Endothelial cell of umbilical vein (primary cell): ENCODE data around the gene JAML. TPM values are rescaled to one million over a fixed set of nuclear protein-coding genes. Genes with fewer than 3 reads are reported as not detected.

Experiments used
- BruUV-seq: library from RNA; stranded (reverse); fragments of 400-500 nt; replicated peaks from 2 replicates; lab custom pipeline; 2021; lab: Mats Ljungman, UMichigan
- CTCF ChIA-PET: fragments of 300-600, 350-600 bp; sonication (Branson Sonifier 250); formaldehyde crosslinking; loops from one replicate; lab custom pipeline; 2021; ENCODE audit warnings: antibody characterized with exemption, inconsistent platforms; lab: Charles Lee
- POLR2A ChIA-PET: fragments of 300-600, 350-600 bp; sonication (Branson Sonifier 250); formaldehyde crosslinking; loops from one replicate; lab custom pipeline; 2021; ENCODE audit warnings: antibody characterized with exemption, inconsistent platforms; lab: Charles Lee
- DNase-seq: peaks from one replicate; pipeline ENCODE4 v3.0.0-alpha.2; 2011; ENCODE audit warnings: low read depth, low spot score
- FAIRE-seq: peaks from 2 replicates; lab custom pipeline; 2011; peaks lifted over from hg19 to GRCh38; lab: Jason Lieb, UNC
- H2AFZ ChIP-seq: 2 replicates; pipeline ENCODE4 v1.6.0; 2012; ENCODE audit warnings: low read depth, low read length, control low read depth, inconsistent platforms
- H3K27ac ChIP-seq: 2 replicates; pipeline ENCODE4 v1.5.1; 2011; ENCODE audit warnings: low read depth, mild to moderate bottlenecking, control low read depth, low read length, moderate library complexity; ENCODE audit not compliant: insufficient read depth
- H3K27me3 ChIP-seq, 2 experiments: 2 replicates each; pipeline versions ENCODE4 v1.6.0 to v1.6.1; 2011; ENCODE audit warnings: low read length in 2 of 2, mixed read lengths in 1 of 2; ENCODE audit not compliant: control insufficient read depth in 2 of 2, insufficient read depth in 2 of 2
- H3K36me3 ChIP-seq, 2 experiments: 2 replicates in 1 of 2; 3 replicates in 1 of 2; pipeline ENCODE4 v1.5.1; 2011; ENCODE audit warnings: low read length in 2 of 2, mild to moderate bottlenecking in 1 of 2, moderate library complexity in 1 of 2; ENCODE audit not compliant: control insufficient read depth in 2 of 2, insufficient read depth in 2 of 2; ENCODE audit errors: extremely low read depth in 1 of 2
- H3K4me1 ChIP-seq: 3 replicates; pipeline ENCODE4 v1.5.1; 2011; ENCODE audit warnings: mild to moderate bottlenecking, low read length; ENCODE audit not compliant: control insufficient read depth, insufficient read depth; ENCODE audit errors: extremely low read depth
- H3K4me2 ChIP-seq: 2 replicates; pipeline ENCODE4 v1.6.1; 2011; ENCODE audit warnings: low read length, control low read depth, mixed read lengths; ENCODE audit not compliant: insufficient read depth
- H3K4me3 ChIP-seq, 3 experiments: fragments of 200-600 bp in 1 of 3; sonication (generic), shearing (Covaris generic) in 1 of 3; replicated peaks in 1 of 3; 2 replicates each; pipeline ENCODE4 v1.5.1; 2011 to 2016; ENCODE audit warnings: control low read depth in 3 of 3, low read length in 3 of 3, mild to moderate bottlenecking in 2 of 3, inconsistent platforms in 1 of 3, low read depth in 1 of 3, moderate library complexity in 1 of 3; ENCODE audit not compliant: insufficient read depth in 1 of 3
- H3K79me2 ChIP-seq: 2 replicates; pipeline ENCODE4 v1.6.0; 2012; ENCODE audit warnings: low read length, inconsistent platforms; ENCODE audit not compliant: control insufficient read depth, insufficient read depth
- H3K9ac ChIP-seq: replicated peaks from 2 replicates; pipeline ENCODE3; 2011; ENCODE audit warnings: low read length, control low read depth; ENCODE audit not compliant: insufficient read depth; ENCODE audit errors: extremely low read depth
- H3K9me1 ChIP-seq: replicated peaks from 3 replicates; pipeline ENCODE4 v1.6.0; 2011; ENCODE audit warnings: mild to moderate bottlenecking, low read length; ENCODE audit not compliant: control insufficient read depth, insufficient read depth; ENCODE audit errors: extremely low read depth
- H3K9me3 ChIP-seq: replicated peaks from 2 replicates; pipeline ENCODE4 v1.5.1; 2012; ENCODE audit warnings: low read length, inconsistent platforms; ENCODE audit not compliant: control insufficient read depth, insufficient read depth
- H4K20me1 ChIP-seq: replicated peaks from 2 replicates; pipeline ENCODE3; 2011; ENCODE audit warnings: mild to moderate bottlenecking, low read length; ENCODE audit not compliant: control insufficient read depth, insufficient read depth; ENCODE audit errors: extremely low read depth
- CTCF ChIP-seq, 2 donors: IDR thresholded peaks; 1 replicate in 1 of 2; 2 replicates in 1 of 2; pipeline ENCODE4 v1.5.1; 2011; ENCODE audit warnings: low read length in 2 of 2, mild to moderate bottlenecking in 2 of 2, moderate library complexity in 2 of 2, control low read depth in 1 of 2, inconsistent platforms in 1 of 2, low read depth in 1 of 2; ENCODE audit not compliant: insufficient read depth in 1 of 2; ENCODE audit errors: extremely low read depth in 1 of 2
- EZH2 ChIP-seq: IDR thresholded peaks from 2 replicates; pipeline ENCODE4 v1.6.1; 2012; ENCODE audit warnings: borderline replicate concordance, low read depth, mild to moderate bottlenecking, moderate library complexity, low read length, inconsistent platforms; ENCODE audit not compliant: severe bottlenecking
- FOS ChIP-seq: IDR thresholded peaks from 2 replicates; pipeline ENCODE4 v1.6.1; 2011; ENCODE audit warnings: mild to moderate bottlenecking, low read length, moderate library complexity, borderline replicate concordance; ENCODE audit not compliant: insufficient read depth
- GATA2 ChIP-seq: IDR thresholded peaks from 2 replicates; pipeline ENCODE4 v1.7.0; 2011; ENCODE audit warnings: low read depth, mild to moderate bottlenecking, moderate library complexity, mixed read lengths, low read length; ENCODE audit not compliant: insufficient read length, insufficient read depth
- JUN ChIP-seq: IDR thresholded peaks from 2 replicates; pipeline ENCODE4 v1.6.1; 2011; ENCODE audit warnings: borderline replicate concordance, low read depth; ENCODE audit not compliant: insufficient read length, insufficient read depth
- MAX ChIP-seq: IDR thresholded peaks from 2 replicates; pipeline ENCODE4 v1.6.1; 2011; ENCODE audit not compliant: insufficient read depth, insufficient read length
- MYC ChIP-seq: IDR thresholded peaks from one replicate; pipeline ENCODE4 v1.6.1; 2011; ENCODE audit warnings: mild to moderate bottlenecking, low read depth, low read length
- POLR2A ChIP-seq: IDR thresholded peaks from 2 replicates; pipeline ENCODE4 v1.6.1; 2012; ENCODE audit warnings: low read depth, mild to moderate bottlenecking, control low read depth, low read length
- POLR2AphosphoS5 ChIP-seq: IDR thresholded peaks from 2 replicates; pipeline ENCODE4 v1.6.1; 2012; ENCODE audit warnings: low read depth, mild to moderate bottlenecking, control low read depth, low read length, moderate library complexity; ENCODE audit not compliant: insufficient read depth
- dilution Hi-C: fragments of 300-500 bp; cut with MboI; formaldehyde crosslinking; loops from one replicate; pipeline ENCODE4 v1.15.0; 2019; ENCODE audit warnings: low sequenced_read_pairs; ENCODE audit not compliant: extremely low pct_ligation_motif_present
- intact Hi-C: fragments of 100-400 bp; cut with micrococcal nuclease; formaldehyde crosslinking; loops from one replicate; pipeline ENCODE4 v1.10.0; 2022
- polyA plus RNA-seq, 4 experiments: library from polyadenylated mRNA; depleted of rRNA in 3 of 4; stranded (reverse) in 3 of 4; unstranded in 1 of 4; fragments of >200 nt; gene quantifications; 2 replicates each; pipeline versions ENCODE4 v1.2.1 to v1.2.3, GENCODE V29; 2011 to 2012; ENCODE audit warnings: missing spikeins in 1 of 4
- total RNA-seq: library from RNA; stranded (reverse); gene quantifications from 2 replicates; pipeline ENCODE4 v1.2.3, GENCODE V29; 2021

Gene JAML
- total and polyA plus RNA-seq, 2 donors (not counting 3 experiments of a cell fraction or from before 2014, with no cell fraction given), result 0.04 to 0.35 TPM

- intact Hi-C loops, result no loop called here
- no peaks in the 10 kb centered on the region for H3K9me1 ChIP-seq
- POLR2A ChIA-PET, result no interaction called here
- H2AFZ ChIP-seq, result no peak overlapping the region
- DNase-seq (no peak), FAIRE-seq (no peak)
- H3K27me3 ChIP-seq, result peaks cover 4 to 10% of the 10 kb centered on the region in 2 experiments
- no peak overlapping the region for H3K4me3 ChIP-seq
- H4K20me1 ChIP-seq, result no peaks in the 10 kb centered on the region
- H3K27ac ChIP-seq, result no peak overlapping the region
- no peaks in the 10 kb centered on the region for H3K9me3 ChIP-seq
- no TSS peak for BruUV-seq
- dilution Hi-C loops, result no loop called here
- no peak overlapping the region for H3K4me2 ChIP-seq
- no peaks in the 10 kb centered on the region for H3K4me1 ChIP-seq
- no peaks in the 10 kb centered on the region for H3K36me3 ChIP-seq
- no peak for TF ChIP-seq FOS
- no peak for TF ChIP-seq MAX
- no peak for TF ChIP-seq JUN
- TF ChIP-seq GATA2, result no peak
- no peak overlapping the region for H3K9ac ChIP-seq
- CTCF ChIA-PET, result interaction anchor here (1.0 to 2.1 kb wide), 4 partner anchors 12 to 126 kb away, joined by 3 to 14 read pairs (median 4); no protein-coding TSS in a partner anchor
- no peaks in the 10 kb centered on the region for H3K79me2 ChIP-seq
Observed at GRCh38 chr11:118221419-118221818, 3.4 kb downstream of the JAML start.

DNA sequence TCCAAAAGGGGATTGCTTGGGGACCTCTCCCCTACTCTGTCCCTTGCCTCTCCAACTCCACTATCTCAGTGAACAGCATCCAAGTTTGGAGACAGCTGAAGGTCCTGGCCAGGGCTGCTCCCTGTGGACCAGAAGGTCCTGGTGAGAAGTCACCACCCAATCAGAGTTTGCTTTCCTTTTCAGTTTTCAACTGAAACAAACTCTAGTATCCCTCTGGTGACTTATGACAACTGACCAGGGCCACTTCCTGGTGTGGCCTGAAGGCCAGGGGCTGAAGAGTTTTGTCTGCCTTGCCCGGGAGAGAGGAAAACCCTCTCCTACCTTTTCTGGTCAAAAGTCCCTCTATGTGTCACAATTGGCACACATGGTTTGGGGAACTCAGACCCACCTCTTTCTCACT is 5.1 kb downstream of the JAML start:
- ChIA-PET CTCF (interaction anchor here (2.5 kb wide), 1 partner anchor 21 kb away, joined by 8 read pairs; no protein-coding TSS in a partner anchor), POLR2A (interaction anchor here (0.6 kb wide), 1 partner anchor 9 kb away, joined by 3 read pairs; no protein-coding TSS in a partner anchor)
- Histone ChIP-seq H3K4me1 (no peaks in the 10 kb centered on the region), H4K20me1 (no peaks in the 10 kb centered on the region), H2AFZ (no peak overlapping the region), H3K9me3 (no peaks in the 10 kb centered on the region), H3K27ac (no peak overlapping the region), H3K79me2 (no peaks in the 10 kb centered on the region), H3K27me3 (peaks cover 4 to 13% of the 10 kb centered on the region in 2 experiments), H3K4me2 (no peak overlapping the region), H3K36me3 (no peaks in the 10 kb centered on the region), H3K9me1 (no peaks in the 10 kb centered on the region), H3K4me3 (no peak overlapping the region), H3K9ac (no peak overlapping the region)
- DNase-seq (no peak), FAIRE-seq (no peak)
- no TSS peak for BruUV-seq
- intact Hi-C loops (no loop called here), dilution Hi-C loops (no loop called here)
- no peak for TF ChIP-seq MAX
- TF ChIP-seq CTCF (IDR thresholded peaks at IDR 0.05; ENCODE audit: extremely low read depth in 1 of 2, insufficient read depth in 1 of 2, low read depth in 1 of 2, low read length in 2 of 2), result no peak
- no peak for TF ChIP-seq FOS
- TF ChIP-seq GATA2, result no peak
- no peak for TF ChIP-seq POLR2AphosphoS5
- TF ChIP-seq MYC, result no peak
- no peak for TF ChIP-seq JUN
- no peak for TF ChIP-seq POLR2A
- no peak for TF ChIP-seq EZH2
